ENCODE data around the gene VOPP1. TPM values are rescaled to one million over a fixed set of nuclear protein-coding genes. Genes with fewer than 3 reads are reported as not detected.

VOPP1 gene
- total RNA-seq, 2 donors from 2014 or later, result 58.0 to 70.9 TPM

- peak overlapping the region; percentile 89 for H3K4me3 Mint-ChIP-seq
- H3K4me1 Mint-ChIP-seq, result peaks cover 65% of the 10 kb centered on the region
- H3K27me3 Mint-ChIP-seq, result no peaks in the 10 kb centered on the region
- H3K9me3 Mint-ChIP-seq, result no peaks in the 10 kb centered on the region
- peak overlapping the region; percentile 96 for H3K27ac Mint-ChIP-seq
- ATAC-seq (replicated peaks), result peak; percentile 31
- H3K36me3 Mint-ChIP-seq (ENCODE audit: low read depth), result peaks cover 55% of the 10 kb centered on the region
Observed at GRCh38 chr7:55570218-55570873, 2.0 kb downstream of the VOPP1 start.

GRCh38 chr7:55569797-55570196 lies 2.5 kb downstream of the VOPP1 start:
- Mint-ChIP-seq H3K4me1 (peaks cover 68% of the 10 kb centered on the region), H3K4me3 (peak overlapping the region; percentile 89), H3K36me3 (ENCODE audit: low read depth) (peaks cover 55% of the 10 kb centered on the region), H3K9me3 (no peaks in the 10 kb centered on the region), H3K27me3 (no peaks in the 10 kb centered on the region), H3K27ac (peak overlapping the region; percentile 96)
- ATAC-seq (replicated peaks), result peak; percentile 32

- H3K4me1 Mint-ChIP-seq, result peaks cover 71% of the 10 kb centered on the region
- no peaks in the 10 kb centered on the region for H3K27me3 Mint-ChIP-seq
- no peak for ATAC-seq (replicated peaks)
- peaks cover 55% of the 10 kb centered on the region for H3K36me3 Mint-ChIP-seq (ENCODE audit: low read depth)
- no peaks in the 10 kb centered on the region for H3K9me3 Mint-ChIP-seq
- peak overlapping the region; percentile 96 for H3K27ac Mint-ChIP-seq
- peak overlapping the region; percentile 89 for H3K4me3 Mint-ChIP-seq
Observed at GRCh38 chr7:55569269-55569663, 3.0 kb downstream of the VOPP1 start.

GRCh38 chr7:55568613-55569268 lies 3.6 kb downstream of the VOPP1 start:
- Mint-ChIP-seq H3K27me3 (no peaks in the 10 kb centered on the region), H3K4me1 (peaks cover 70% of the 10 kb centered on the region), H3K4me3 (peak overlapping the region; percentile 89), H3K36me3 (ENCODE audit: low read depth) (peaks cover 51% of the 10 kb centered on the region), H3K27ac (peak overlapping the region; percentile 96), H3K9me3 (no peaks in the 10 kb centered on the region)
- ATAC-seq (replicated peaks), result no peak

GRCh38 chr7:55567571-55567970 lies 4.7 kb downstream of the VOPP1 start:
- no peak for ATAC-seq (replicated peaks)
- peaks cover 51% of the 10 kb centered on the region for H3K36me3 Mint-ChIP-seq (ENCODE audit: low read depth)
- H3K4me3 Mint-ChIP-seq, result peak overlapping the region; percentile 89
- H3K27ac Mint-ChIP-seq, result peak overlapping the region; percentile 96
- no peaks in the 10 kb centered on the region for H3K9me3 Mint-ChIP-seq
- H3K4me1 Mint-ChIP-seq, result peaks cover 62% of the 10 kb centered on the region
- no peaks in the 10 kb centered on the region for H3K27me3 Mint-ChIP-seq

GRCh38 chr7:55565681-55566080 lies 6.6 kb downstream of the VOPP1 start:
- no peaks in the 10 kb centered on the region for H3K27me3 Mint-ChIP-seq
- peaks cover 52% of the 10 kb centered on the region for H3K36me3 Mint-ChIP-seq (ENCODE audit: low read depth)
- ATAC-seq (replicated peaks), result peak; percentile 2
- H3K9me3 Mint-ChIP-seq, result no peaks in the 10 kb centered on the region
- H3K27ac Mint-ChIP-seq, result peak overlapping the region; percentile 53
- peaks cover 75% of the 10 kb centered on the region for H3K4me1 Mint-ChIP-seq
- peak overlapping the region; percentile 89 for H3K4me3 Mint-ChIP-seq

- H3K27me3 Mint-ChIP-seq, result no peaks in the 10 kb centered on the region
- peak overlapping the region; percentile 14 for H3K4me3 Mint-ChIP-seq
- H3K36me3 Mint-ChIP-seq (ENCODE audit: low read depth), result peaks cover 36% of the 10 kb centered on the region
- H3K4me1 Mint-ChIP-seq, result peaks cover 75% of the 10 kb centered on the region
- no peaks in the 10 kb centered on the region for H3K9me3 Mint-ChIP-seq
- no peak overlapping the region for H3K27ac Mint-ChIP-seq
- ATAC-seq (replicated peaks), result no peak
Observed at GRCh38 chr7:55563596-55564325, 8.5 kb downstream of the VOPP1 start.

- H3K27me3 Mint-ChIP-seq, result no peaks in the 10 kb centered on the region
- no peak overlapping the region for H3K4me3 Mint-ChIP-seq
- peaks cover 76% of the 10 kb centered on the region for H3K4me1 Mint-ChIP-seq
- no peaks in the 10 kb centered on the region for H3K9me3 Mint-ChIP-seq
- H3K36me3 Mint-ChIP-seq (ENCODE audit: low read depth), result peaks cover 19% of the 10 kb centered on the region
- ATAC-seq (replicated peaks), result no peak
- peak overlapping the region; percentile 4 for H3K27ac Mint-ChIP-seq
Observed at GRCh38 chr7:55561690-55562089, 10.6 kb downstream of the VOPP1 start.

- Mint-ChIP-seq H3K27me3 (no peaks in the 10 kb centered on the region), H3K36me3 (ENCODE audit: low read depth) (peaks cover 36% of the 10 kb centered on the region), H3K4me1 (peaks cover 79% of the 10 kb centered on the region), H3K9me3 (no peaks in the 10 kb centered on the region), H3K27ac (peak overlapping the region; percentile 4), H3K4me3 (peak overlapping the region; percentile 75)
- peak; percentile 33 for ATAC-seq (replicated peaks)
Observed at GRCh38 chr7:55558962-55559920, 13.1 kb downstream of the VOPP1 start.

GRCh38 chr7:55557666-55558188 lies 14.6 kb downstream of the VOPP1 start:
- peak; percentile 78 for ATAC-seq (replicated peaks)
- Mint-ChIP-seq H3K4me1 (peaks cover 84% of the 10 kb centered on the region), H3K4me3 (peak overlapping the region; percentile 75)

GRCh38 chr7:55556492-55556891 lies 15.8 kb downstream of the VOPP1 start:
- H3K27me3 Mint-ChIP-seq, result no peaks in the 10 kb centered on the region
- peak overlapping the region; percentile 91 for H3K27ac Mint-ChIP-seq
- peaks cover 38% of the 10 kb centered on the region for H3K36me3 Mint-ChIP-seq (ENCODE audit: low read depth)
- H3K4me1 Mint-ChIP-seq, result peaks cover 85% of the 10 kb centered on the region
- ATAC-seq (replicated peaks), result peak; percentile 54
- peak overlapping the region; percentile 75 for H3K4me3 Mint-ChIP-seq
- no peaks in the 10 kb centered on the region for H3K9me3 Mint-ChIP-seq

More at GRCh38 chr7:55557666-55558188, 14.6 kb downstream of the VOPP1 start:
- Mint-ChIP-seq H3K36me3 (ENCODE audit: low read depth) (peaks cover 42% of the 10 kb centered on the region), H3K27me3 (no peaks in the 10 kb centered on the region), H3K27ac (peak overlapping the region; percentile 91), H3K9me3 (no peaks in the 10 kb centered on the region)

- H3K4me1 Mint-ChIP-seq, result peaks cover 85% of the 10 kb centered on the region
- peak overlapping the region; percentile 91 for H3K27ac Mint-ChIP-seq
- no peaks in the 10 kb centered on the region for H3K27me3 Mint-ChIP-seq
- no peak for ATAC-seq (replicated peaks)
- peak overlapping the region; percentile 75 for H3K4me3 Mint-ChIP-seq
- H3K9me3 Mint-ChIP-seq, result no peaks in the 10 kb centered on the region
- H3K36me3 Mint-ChIP-seq (ENCODE audit: low read depth), result peaks cover 34% of the 10 kb centered on the region
Observed at GRCh38 chr7:55556031-55556430, 16.3 kb downstream of the VOPP1 start.

GRCh38 chr7:55555160-55555559 lies 17.1 kb downstream of the VOPP1 start:
- Mint-ChIP-seq H3K4me3 (peak overlapping the region; percentile 75), H3K9me3 (no peaks in the 10 kb centered on the region), H3K4me1 (peaks cover 81% of the 10 kb centered on the region), H3K36me3 (ENCODE audit: low read depth) (peaks cover 34% of the 10 kb centered on the region), H3K27me3 (no peaks in the 10 kb centered on the region), H3K27ac (peak overlapping the region; percentile 91)
- ATAC-seq (replicated peaks), result no peak

All from activated T-helper 17 cell treated with anti-CD3 and anti-CD28 coated beads, Interleukin-2, amount 50 U/mL, for 72 hours (primary cell).